D721Med (cell line): Measurements from ENCODE around the gene CACNA1G.

ENCODE experiments used
- DNase-seq: peaks from one replicate; pipeline ENCODE4 v3.0.0; 2011; ENCODE audit warnings: low spot score; ENCODE audit not compliant: insufficient read length
- FAIRE-seq: peaks from 2 replicates; lab custom pipeline; 2011; peaks lifted over from hg19 to GRCh38; lab: Jason Lieb, UNC
- CTCF ChIP-seq: IDR thresholded peaks from 2 replicates; pipeline ENCODE4 v1.5.1; 2012; ENCODE audit warnings: mild to moderate bottlenecking, control low read depth; ENCODE audit not compliant: insufficient read depth; ENCODE audit errors: missing control alignments

Gene CACNA1G

DNA sequence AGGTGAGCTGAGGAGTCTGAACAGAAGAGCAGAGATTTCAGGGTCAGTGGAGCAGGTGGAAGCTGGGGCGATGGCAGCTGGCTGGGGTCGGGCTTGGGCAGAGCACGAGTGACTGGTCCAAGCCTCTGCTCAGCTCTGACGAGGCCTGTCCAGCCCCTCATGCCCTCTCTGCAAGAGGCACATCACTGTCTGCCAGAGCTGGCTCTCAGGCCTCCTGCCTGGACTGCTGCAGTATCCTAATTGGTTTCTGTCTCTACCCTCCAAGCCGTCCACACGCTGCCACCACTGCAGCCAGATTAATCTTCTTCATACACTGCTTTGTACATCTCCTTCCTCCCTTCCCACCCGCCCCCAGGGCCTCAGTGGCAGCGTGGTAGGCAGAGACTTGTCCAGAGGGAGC is 25.4 kb downstream of the CACNA1G start:
- DNase-seq = no peak
- FAIRE-seq = no peak
- no peak for TF ChIP-seq CTCF

- DNase-seq = peak; percentile 60
- FAIRE-seq = no peak
Measured at GRCh38 chr17:50586421-50587247, 26.1 kb downstream of the CACNA1G start.

DNA sequence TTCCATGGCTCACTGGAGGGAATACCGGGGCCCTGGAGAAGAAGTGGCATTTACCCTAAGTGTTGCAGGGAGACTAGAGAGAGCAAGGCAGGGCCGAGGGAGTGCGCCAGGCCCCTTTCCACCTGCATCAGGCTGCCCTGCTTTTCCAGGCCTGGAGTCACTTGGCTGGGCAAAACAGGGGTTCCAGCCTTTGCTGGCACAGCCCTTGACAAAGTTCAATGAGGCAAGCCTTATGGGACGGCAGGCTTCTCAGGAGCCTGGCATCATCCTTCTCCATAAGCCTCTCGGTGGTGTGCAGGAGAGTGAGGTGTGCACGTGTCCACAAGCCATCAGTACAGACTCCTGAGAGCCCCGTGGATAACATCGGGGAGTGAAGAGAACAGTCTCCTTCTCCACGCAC is 27.1 kb downstream of the CACNA1G start:
- FAIRE-seq (no peak), DNase-seq (no peak)
- no peak for TF ChIP-seq CTCF

More at GRCh38 chr17:50586421-50587247, 26.1 kb downstream of the CACNA1G start:
- TF ChIP-seq CTCF = no peak

GRCh38 chr17:50588391-50589049 is 28.0 kb downstream of the CACNA1G start:
- FAIRE-seq = no peak
- DNase-seq = no peak
- no peak for TF ChIP-seq CTCF

DNA sequence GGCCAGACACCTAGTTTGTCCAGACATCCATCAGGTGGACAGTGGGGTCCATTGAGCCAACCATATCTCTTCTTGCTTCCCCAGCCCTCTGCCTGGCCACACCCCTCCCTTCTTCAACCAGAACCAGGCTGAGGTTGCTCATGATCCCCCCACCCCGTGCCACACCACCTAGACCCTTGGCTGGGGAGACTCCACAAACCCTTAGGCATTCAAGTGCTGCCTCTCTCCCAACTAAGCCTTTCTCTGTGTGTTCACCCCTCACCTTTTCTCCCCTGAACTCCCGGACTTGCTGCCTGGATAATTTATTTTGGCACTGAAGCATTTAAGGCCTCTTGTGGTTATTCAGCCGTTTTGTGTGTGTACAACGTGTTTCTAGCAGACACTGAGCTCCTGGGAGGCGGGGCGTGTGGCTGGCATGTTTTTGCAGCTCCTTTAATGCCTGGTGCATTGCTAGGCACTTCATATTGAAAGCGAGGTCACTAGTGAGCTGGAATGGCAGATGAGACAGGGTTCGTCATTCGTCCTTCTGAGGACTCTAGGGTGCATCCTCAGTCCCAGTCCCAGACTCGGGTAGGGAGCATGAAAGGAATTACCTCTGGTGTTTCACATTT is 28.7 kb downstream of the CACNA1G start:
- DNase-seq (no peak), FAIRE-seq (no peak)
- TF ChIP-seq CTCF = no peak

GRCh38 chr17:50590946-50591737 is 30.6 kb downstream of the CACNA1G start:
- DNase-seq (no peak), FAIRE-seq (no peak)
- no peak for TF ChIP-seq CTCF
